DMS53 treated with DMSO at 0.1 percent for 48 hours (cell line): Measurements from ENCODE around the gene GUCA1A.
A peak's percentile ranks its signal among the peaks of the same experiment; 100 is the strongest.
"Not testable (repeated sequence)": the region's sequence is repeated elsewhere in the genome, so short reads cannot be mapped to it uniquely, and the experiment has no call there.

Experiments
- DNase-seq: peaks from one replicate; lab custom pipeline; 2025; ENCODE audit not compliant: unreplicated experiment; lab: John Stamatoyannopoulos, UW

The GUCA1A gene

GRCh38 chr6:42171813-42172581 is 1.2 kb upstream of the GUCA1A start:
- DNase-seq: no peak

- no peak for DNase-seq
These were observed 2.7 kb downstream of the GUCA1A start for GRCh38 chr6:42175860-42176259.

- DNase-seq: no peak
These were observed 3.8 kb downstream of the GUCA1A start for GRCh38 chr6:42176981-42177380.

GRCh38 chr6:42177514-42178364 is 4.6 kb downstream of the GUCA1A start:
- no peak for DNase-seq

GRCh38 chr6:42179261-42179944 is 6.2 kb downstream of the GUCA1A start:
- no peak for DNase-seq

- no peak for DNase-seq
These were observed 6.8 kb downstream of the GUCA1A start for GRCh38 chr6:42179945-42180313.

- DNase-seq: no peak
These were observed 8.9 kb downstream of the GUCA1A start for GRCh38 chr6:42182101-42182500.

GRCh38 chr6:42184475-42184874 is 11.3 kb downstream of the GUCA1A start:
- no peak for DNase-seq

GRCh38 chr6:42185597-42185996 is 12.4 kb downstream of the GUCA1A start:
- DNase-seq: no peak

- no peak for DNase-seq
These were observed 15.2 kb downstream of the GUCA1A start for GRCh38 chr6:42188406-42188805.

GRCh38 chr6:42190554-42191183 is 17.5 kb downstream of the GUCA1A start:
- DNase-seq: no peak

GRCh38 chr6:42192385-42192784 is 19.2 kb downstream of the GUCA1A start:
- not testable (repeated sequence) for DNase-seq

- no peak for DNase-seq
These were observed 20.3 kb downstream of the GUCA1A start for GRCh38 chr6:42193491-42193894.

GRCh38 chr6:42194056-42194455 is 20.9 kb downstream of the GUCA1A start:
- DNase-seq: no peak

- no peak for DNase-seq
These were observed 22.3 kb downstream of the GUCA1A start for GRCh38 chr6:42195415-42195814.

GRCh38 chr6:42197555-42198362 is 24.6 kb downstream of the GUCA1A start:
- peak; percentile 95 for DNase-seq

GRCh38 chr6:42199106-42199981 is 26.2 kb downstream of the GUCA1A start:
- no peak for DNase-seq

- DNase-seq: peak; percentile 53
These were observed 26.9 kb downstream of the GUCA1A start for GRCh38 chr6:42200035-42200434.

- DNase-seq: no peak
These were observed 28.2 kb downstream of the GUCA1A start for GRCh38 chr6:42201382-42201781.
